H1 (cell line): ENCODE measurements around the gene POLR2H. TPM values are rescaled to one million over a fixed set of nuclear protein-coding genes. Genes with fewer than 3 reads are reported as not detected.

Experiments used
- ASH2L ChIP-seq: fragments of 200-600, 300-600 bp; sonication (generic); IDR thresholded peaks from one replicate; pipeline ENCODE4 v1.7.1; 2017; ENCODE audit warnings: low read length
- BCL11A ChIP-seq, 2 experiments: IDR thresholded peaks; one replicate each; pipeline ENCODE4 v1.6.1; 2011; ENCODE audit warnings: low read depth in 2 of 2, low read length in 2 of 2, mild to moderate bottlenecking in 2 of 2
- CBX8 ChIP-seq: fragments of 300-800, 300-1000 bp; sonication (generic); IDR thresholded peaks from 2 replicates; pipeline ENCODE4 v1.7.1; 2016; ENCODE audit warnings: low read depth, low read length, borderline replicate concordance
- CHD7 ChIP-seq: fragments of 300-600 bp; sonication (generic); IDR thresholded peaks from 2 replicates; pipeline ENCODE4 v1.7.1; 2012; ENCODE audit warnings: low read length, moderate library complexity, mild to moderate bottlenecking, inconsistent platforms; ENCODE audit not compliant: insufficient replicate concordance
- CREB1 ChIP-seq: IDR thresholded peaks from 2 replicates; pipeline ENCODE4 v1.6.1; 2012; ENCODE audit warnings: inconsistent platforms
- CTBP2 ChIP-seq: IDR thresholded peaks from 2 replicates; pipeline ENCODE4 v1.7.0; 2011; ENCODE audit warnings: borderline replicate concordance, mild to moderate bottlenecking, moderate library complexity, mixed read lengths, low read length; ENCODE audit not compliant: insufficient read depth, insufficient read length
- GABPA ChIP-seq: IDR thresholded peaks from 2 replicates; pipeline ENCODE4 v1.6.1; 2011; ENCODE audit warnings: mild to moderate bottlenecking, low read length, moderate library complexity, borderline replicate concordance; ENCODE audit not compliant: insufficient read depth
- RBBP5 ChIP-seq: IDR thresholded peaks from 2 replicates; pipeline ENCODE4 v1.7.1; 2012; ENCODE audit warnings: low read depth, mild to moderate bottlenecking, inconsistent platforms, low read length, moderate library complexity, borderline replicate concordance
- SIRT6 ChIP-seq: IDR thresholded peaks from one replicate; pipeline ENCODE4 v1.7.1; 2012; ENCODE audit warnings: low read length, inconsistent platforms
- YY1 ChIP-seq: IDR thresholded peaks from 2 replicates; pipeline ENCODE4 v1.6.1; 2011; ENCODE audit warnings: low read depth, mild to moderate bottlenecking, low read length
- polyA plus RNA-seq, 7 experiments: library from polyadenylated mRNA; depleted of rRNA in 3 of 7; stranded (reverse) in 5 of 7; unstranded in 2 of 7; fragments of >200 nt in 5 of 7; fragments of 200-250 nt in 2 of 7; gene quantifications; 1 replicate in 5 of 7; 2 replicates in 1 of 7; 4 replicates in 1 of 7; pipeline versions ENCODE4 v1.2.1 to v1.2.3, GENCODE V29; 2011 to 2013; ENCODE audit warnings: missing spikeins in 2 of 7, mixed read lengths in 2 of 7
- total RNA-seq: library from RNA; stranded (reverse); fragmentation: NEBNext Ultra II Directional; extraction: Animal tissue kit (Norgen Biotek cat#: 25700); gene quantifications from 2 replicates; pipeline ENCODE4 v1.2.1, GENCODE V29; 2021

POLR2H gene
- total and polyA plus RNA-seq, 2 of the 8 experiments (the other 6 are each of a cell fraction or from before 2014, with no cell fraction given): 113 to 335 TPM

- no peak for TF ChIP-seq CHD7
- 0 out of 2 replicates have a peak, but pooled peaks have one; percentile 43 for TF ChIP-seq RBBP5
- no peak for TF ChIP-seq ASH2L
- no peak for TF ChIP-seq BCL11A (IDR thresholded peaks at IDR 0.05; ENCODE audit: low read depth in 2 of 2, low read length in 2 of 2)
- TF ChIP-seq SIRT6: no peak
- TF ChIP-seq CTBP2: no peak
- TF ChIP-seq CREB1: no peak
- no peak for TF ChIP-seq YY1
- TF ChIP-seq CBX8: no peak
- TF ChIP-seq GABPA: peak; percentile 18; the same call in 1 of the 2 replicates
Observed at GRCh38 chr3:184381261-184382224, 20.0 kb downstream of the POLR2H start (continued).
